ENCODE results near the gene SKA3. TPM values are rescaled to one million over a fixed set of nuclear protein-coding genes. Genes with fewer than 3 reads are reported as not detected.
"Not testable (repeated sequence)": the region's sequence is repeated elsewhere in the genome, so short reads cannot be mapped to it uniquely, and the experiment has no call there.

Gene SKA3
- total and polyA plus RNA-seq, 7 donors = 0.33 to 6.7 (median 0.78) TPM; not detected in 1

GRCh38 chr13:21147827-21148226, 28.5 kb downstream of the SKA3 start:
- Histone ChIP-seq H3K4me3 (no peak overlapping the region), H3K27ac (no peak overlapping the region), H3K27me3 (no peaks in the 10 kb centered on the region), H3K9me3 (no peaks in the 10 kb centered on the region), H3K36me3 (peaks cover 2 to 54% (median 12%) of the 10 kb centered on the region in 4 donors), H3K4me1 (peaks cover 0 to 24% (median 11%) of the 10 kb centered on the region in 4 donors)
- no peak for TF ChIP-seq POLR2A (IDR thresholded peaks at IDR 0.05)
- TF ChIP-seq EP300 (IDR thresholded peaks at IDR 0.05) = no peak
- no peak for TF ChIP-seq POLR2AphosphoS5 (IDR thresholded peaks at IDR 0.05)
- no peak for TF ChIP-seq CTCF (IDR thresholded peaks at IDR 0.05)
- intact Hi-C loops (cut with DNase I) = no loop called here
- no peak for DNase-seq
- 66 to 84% methylated on average over 4 of the region's 4 CpGs for WGBS, 2 donors

GRCh38 chr13:21142766-21143165, 33.6 kb downstream of the SKA3 start:
- WGBS, 2 donors = 94% methylated on average over 3 of the region's 3 CpGs
- Histone ChIP-seq H3K4me3 (no peak overlapping the region), H3K27ac (no peak overlapping the region), H3K27me3 (no peaks in the 10 kb centered on the region), H3K4me1 (peaks cover 0 to 43% (median 36%) of the 10 kb centered on the region in 4 donors), H3K9me3 (no peaks in the 10 kb centered on the region), H3K36me3 (peaks cover 2 to 48% (median 10%) of the 10 kb centered on the region in 4 donors)
- no peak for TF ChIP-seq POLR2AphosphoS5 (IDR thresholded peaks at IDR 0.05)
- no peak for TF ChIP-seq CTCF (IDR thresholded peaks at IDR 0.05)
- TF ChIP-seq EP300 (IDR thresholded peaks at IDR 0.05) = no peak
- no peak for TF ChIP-seq POLR2A (IDR thresholded peaks at IDR 0.05)
- intact Hi-C loops (cut with DNase I) = no loop called here
- DNase-seq = no peak

- TF ChIP-seq POLR2AphosphoS5 (IDR thresholded peaks at IDR 0.05) (no peak), CTCF (IDR thresholded peaks at IDR 0.05) (no peak), POLR2A (IDR thresholded peaks at IDR 0.05) (no peak), EP300 (IDR thresholded peaks at IDR 0.05) (no peak)
- peaks cover 0 to 21% (median 2%) of the 10 kb centered on the region in 4 donors for H3K36me3 ChIP-seq
These were observed 37.0 kb downstream of the SKA3 start for GRCh38 chr13:21139374-21139773.

GRCh38 chr13:21138561-21138960, 37.8 kb downstream of the SKA3 start:
- no peak for TF ChIP-seq EP300 (IDR thresholded peaks at IDR 0.05)
- no peak for TF ChIP-seq POLR2AphosphoS5 (IDR thresholded peaks at IDR 0.05)
- no peak for TF ChIP-seq POLR2A (IDR thresholded peaks at IDR 0.05)
- TF ChIP-seq CTCF (IDR thresholded peaks at IDR 0.05) = no peak
- Histone ChIP-seq H3K4me3 (no peak overlapping the region), H3K9me3 (no peaks in the 10 kb centered on the region), H3K27ac (no peak overlapping the region), H3K27me3 (no peaks in the 10 kb centered on the region), H3K36me3 (peaks cover 0 to 18% (median 2%) of the 10 kb centered on the region in 4 donors), H3K4me1 (peaks cover 0 to 34% (median 29%) of the 10 kb centered on the region in 4 donors)
- intact Hi-C loops (cut with DNase I) = no loop called here
- DNase-seq = no peak
- 12 to 72% methylated on average over 1 of the region's 1 CpG for WGBS, 2 donors

More at GRCh38 chr13:21139374-21139773, 37.0 kb downstream of the SKA3 start:
- Histone ChIP-seq H3K9me3 (no peaks in the 10 kb centered on the region), H3K27me3 (no peaks in the 10 kb centered on the region), H3K4me1 (peaks cover 0 to 40% (median 33%) of the 10 kb centered on the region in 4 donors), H3K4me3 (peak overlapping the region in 3 of 4 donors; percentile 74 to 79 (median 76)), H3K27ac (peak overlapping the region; percentile 84 to 91 (median 90))
- WGBS, 2 donors = 68 to 90% methylated on average over 12 of the region's 12 CpGs
- no peak for DNase-seq
- intact Hi-C loops (cut with DNase I) = no loop called here

GRCh38 chr13:21137696-21138095, 38.7 kb downstream of the SKA3 start:
- H3K27me3 ChIP-seq = no peaks in the 10 kb centered on the region
- peaks cover 0 to 9% (median 1%) of the 10 kb centered on the region in 4 donors for H3K36me3 ChIP-seq
- no peak overlapping the region for H3K4me3 ChIP-seq
- no peak overlapping the region for H3K27ac ChIP-seq
- H3K9me3 ChIP-seq = no peaks in the 10 kb centered on the region
- H3K4me1 ChIP-seq = peaks cover 0 to 25% (median 20%) of the 10 kb centered on the region in 4 donors
- WGBS, 2 donors = 83 to 92% methylated on average over 5 of the region's 5 CpGs
- no peak for TF ChIP-seq POLR2AphosphoS5 (IDR thresholded peaks at IDR 0.05)
- TF ChIP-seq CTCF (IDR thresholded peaks at IDR 0.05) = no peak
- TF ChIP-seq EP300 (IDR thresholded peaks at IDR 0.05) = no peak
- no peak for TF ChIP-seq POLR2A (IDR thresholded peaks at IDR 0.05)
- DNase-seq = no peak
- intact Hi-C loops (cut with DNase I) = no loop called here

- H3K4me1 ChIP-seq; H3K27me3 ChIP-seq; H3K36me3 ChIP-seq; H3K27ac ChIP-seq; DNase-seq; intact Hi-C loops (cut with DNase I); H3K9me3 ChIP-seq; H3K4me3 ChIP-seq: not testable (repeated sequence)
- WGBS, 2 donors = 85 to 98% methylated on average over 6 of the region's 6 CpGs
These were observed 40.5 kb downstream of the SKA3 start for GRCh38 chr13:21135833-21136232.

Measured in sigmoid colon (tissue), 7 donors.